ENCODE data around the gene MEIS1.

Gene MEIS1

DNA sequence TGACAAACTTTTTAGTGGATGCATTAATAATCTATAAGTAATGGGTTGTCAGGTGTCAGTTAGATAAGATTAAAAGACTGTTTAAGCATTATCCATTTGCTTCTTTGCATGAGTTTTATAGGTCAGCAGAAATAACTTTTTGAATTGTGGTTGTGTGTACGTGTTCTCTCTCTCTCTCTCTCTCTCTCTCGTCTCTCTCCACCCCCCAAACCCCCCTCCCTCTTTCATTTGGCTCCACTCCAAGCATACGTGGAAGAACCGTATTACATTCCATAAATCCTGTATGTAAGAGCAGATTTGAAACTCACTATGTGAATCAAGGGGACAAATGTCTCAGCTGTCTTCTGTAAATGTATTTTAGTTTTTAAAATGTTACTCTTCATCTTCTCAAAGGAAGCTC lies 120.2 kb downstream of the MEIS1 start:
- TF ChIP-seq, protein P1, sequence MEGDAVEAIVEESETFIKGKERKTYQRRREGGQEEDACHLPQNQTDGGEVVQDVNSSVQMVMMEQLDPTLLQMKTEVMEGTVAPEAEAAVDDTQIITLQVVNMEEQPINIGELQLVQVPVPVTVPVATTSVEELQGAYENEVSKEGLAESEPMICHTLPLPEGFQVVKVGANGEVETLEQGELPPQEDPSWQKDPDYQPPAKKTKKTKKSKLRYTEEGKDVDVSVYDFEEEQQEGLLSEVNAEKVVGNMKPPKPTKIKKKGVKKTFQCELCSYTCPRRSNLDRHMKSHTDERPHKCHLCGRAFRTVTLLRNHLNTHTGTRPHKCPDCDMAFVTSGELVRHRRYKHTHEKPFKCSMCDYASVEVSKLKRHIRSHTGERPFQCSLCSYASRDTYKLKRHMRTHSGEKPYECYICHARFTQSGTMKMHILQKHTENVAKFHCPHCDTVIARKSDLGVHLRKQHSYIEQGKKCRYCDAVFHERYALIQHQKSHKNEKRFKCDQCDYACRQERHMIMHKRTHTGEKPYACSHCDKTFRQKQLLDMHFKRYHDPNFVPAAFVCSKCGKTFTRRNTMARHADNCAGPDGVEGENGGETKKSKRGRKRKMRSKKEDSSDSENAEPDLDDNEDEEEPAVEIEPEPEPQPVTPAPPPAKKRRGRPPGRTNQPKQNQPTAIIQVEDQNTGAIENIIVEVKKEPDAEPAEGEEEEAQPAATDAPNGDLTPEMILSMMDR (IDR thresholded peaks at IDR 0.05; ENCODE audit: low read depth, low read length), result no peak
- H3K4me3 ChIP-seq (ENCODE audit: low read depth, low read length), result peak overlapping the region; percentile 32

GRCh38 chr2:66555501-66556324 lies 120.8 kb downstream of the MEIS1 start:
- TF ChIP-seq, protein P1 (IDR thresholded peaks at IDR 0.05; ENCODE audit: low read depth, low read length), result no peak

DNA sequence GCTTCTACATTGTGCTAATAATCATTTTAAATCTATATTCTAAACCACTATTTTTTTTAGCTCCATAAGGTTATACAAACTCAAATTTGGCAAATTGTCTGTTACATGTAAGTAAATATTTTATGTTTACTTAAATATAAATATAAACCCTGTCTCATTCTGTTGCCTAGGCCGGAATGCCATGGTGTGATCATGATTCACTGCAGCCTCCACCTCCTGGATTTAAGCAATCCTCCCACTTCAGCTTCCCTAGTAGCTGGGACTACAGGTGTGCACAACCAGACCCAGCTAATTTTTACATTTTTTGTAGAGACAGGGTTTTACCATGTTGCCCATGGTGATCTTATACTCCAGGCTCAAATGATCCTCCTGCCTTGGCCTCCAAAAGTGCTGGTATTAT lies 124.7 kb downstream of the MEIS1 start:
- TF ChIP-seq, protein P1 (IDR thresholded peaks at IDR 0.05; ENCODE audit: low read depth, low read length), result no peak
- no peak overlapping the region for H3K4me3 ChIP-seq (ENCODE audit: low read depth, low read length)

More at GRCh38 chr2:66555501-66556324, 120.8 kb downstream of the MEIS1 start:
- peak overlapping the region; percentile 32 for H3K4me3 ChIP-seq (ENCODE audit: low read depth, low read length)

DNA sequence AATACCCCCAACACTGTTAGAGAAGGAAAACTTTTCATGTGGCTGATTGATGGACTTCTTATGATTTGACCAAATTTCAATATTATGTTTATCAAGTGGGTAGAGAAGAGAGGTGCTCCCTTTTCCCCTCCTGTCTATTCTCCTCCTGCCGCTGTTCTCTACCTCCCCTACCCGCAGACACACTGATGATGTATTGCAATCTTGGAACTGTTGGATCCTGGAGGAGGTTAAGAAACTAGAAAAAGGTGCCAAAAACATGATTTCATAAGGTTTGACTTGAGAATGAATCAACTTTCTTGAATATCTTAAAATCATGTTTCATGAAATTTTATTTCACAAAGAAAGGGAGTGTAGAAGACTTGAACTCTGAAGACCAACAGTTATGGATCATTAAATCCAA lies 125.8 kb downstream of the MEIS1 start:
- H3K4me3 ChIP-seq (ENCODE audit: low read depth, low read length), result no peak overlapping the region
- TF ChIP-seq, protein P1 (IDR thresholded peaks at IDR 0.05; ENCODE audit: low read depth, low read length), result no peak

- TF ChIP-seq, protein P1 (IDR thresholded peaks at IDR 0.05; ENCODE audit: low read depth, low read length), result no peak
- no peak overlapping the region for H3K4me3 ChIP-seq (ENCODE audit: low read depth, low read length)
These were observed 126.8 kb downstream of the MEIS1 start for GRCh38 chr2:66561645-66562303.

DNA sequence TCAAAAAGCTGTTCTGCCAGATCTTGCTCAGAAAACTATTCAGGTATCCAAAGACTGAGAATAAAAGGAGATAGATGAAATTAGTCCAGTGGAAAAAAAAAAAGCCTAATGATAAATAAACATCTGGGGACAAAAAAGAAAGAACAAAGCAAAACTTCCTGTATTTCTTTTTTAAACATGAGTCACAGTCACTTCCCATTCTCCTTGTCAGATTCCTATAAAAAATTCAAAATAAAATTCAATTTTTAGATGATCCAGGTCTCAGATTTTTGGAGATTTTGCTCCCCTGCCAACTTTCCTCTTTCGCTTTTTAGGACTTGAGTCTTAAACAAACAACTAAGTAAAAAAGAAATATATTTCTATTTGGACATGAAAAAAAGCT lies 127.4 kb downstream of the MEIS1 start:
- no peak overlapping the region for H3K4me3 ChIP-seq (ENCODE audit: low read depth, low read length)
- TF ChIP-seq, protein P1 (IDR thresholded peaks at IDR 0.05; ENCODE audit: low read depth, low read length), result no peak

GRCh38 chr2:66563473-66563872 lies 128.5 kb downstream of the MEIS1 start:
- TF ChIP-seq, protein P1 (IDR thresholded peaks at IDR 0.05; ENCODE audit: low read depth, low read length), result no peak

More at GRCh38 chr2:66563473-66563872, 128.5 kb downstream of the MEIS1 start:
- H3K4me3 ChIP-seq (ENCODE audit: low read depth, low read length), result no peak overlapping the region

Measured in WI38 (cell line).